Type B pancreatic cell (in vitro differentiated cells): Measurements from ENCODE around the gene MED12L. TPM values are rescaled to one million over a fixed set of nuclear protein-coding genes. Genes with fewer than 3 reads are reported as not detected.
"Not testable (repeated sequence)": the region's sequence is repeated elsewhere in the genome, so short reads cannot be mapped to it uniquely, and the experiment has no call there.

Source experiments
- DNase-seq: peaks from one replicate; pipeline ENCODE4 v3.0.0; 2021; ENCODE audit warnings: mixed read lengths; ENCODE audit not compliant: unreplicated experiment; ENCODE audit errors: extremely low spot score
- H3K27ac Mint-ChIP-seq: 2 replicates; pipeline ENCODE4 v1.8.0; 2021; ENCODE audit warnings: mild to moderate bottlenecking, mixed read lengths
- H3K27me3 Mint-ChIP-seq: 2 replicates; pipeline ENCODE4 v1.8.0; 2021; ENCODE audit warnings: mixed read lengths
- H3K36me3 Mint-ChIP-seq: 2 replicates; pipeline ENCODE4 v1.8.0; 2021; ENCODE audit warnings: mixed read lengths
- H3K4me1 Mint-ChIP-seq: one replicate; pipeline ENCODE4 v1.8.0; 2021; ENCODE audit warnings: mixed read lengths; ENCODE audit not compliant: unreplicated experiment
- H3K4me3 Mint-ChIP-seq: 2 replicates; pipeline ENCODE4 v1.8.0; 2021; ENCODE audit warnings: mild to moderate bottlenecking, mixed read lengths
- H3K9me3 Mint-ChIP-seq: 2 replicates; pipeline ENCODE4 v1.8.0; 2021; ENCODE audit warnings: mixed read lengths
- total RNA-seq: library from RNA; stranded (reverse); gene quantifications from 2 replicates; pipeline ENCODE4 v1.2.1, GENCODE V29; 2021; ENCODE audit warnings: low replicate concordance
- TF ChIP-seq, protein P1 (sequence below): fragments of 200-600 bp; sonication (generic); conservative IDR thresholded peaks from 2 replicates; pipeline ENCODE4 v1.5.0; 2021; ENCODE audit warnings: antibody characterized with exemption, mild to moderate bottlenecking

MED12L gene
- total RNA-seq, 1 donor from 2014 or later: 6.4 TPM

DNA sequence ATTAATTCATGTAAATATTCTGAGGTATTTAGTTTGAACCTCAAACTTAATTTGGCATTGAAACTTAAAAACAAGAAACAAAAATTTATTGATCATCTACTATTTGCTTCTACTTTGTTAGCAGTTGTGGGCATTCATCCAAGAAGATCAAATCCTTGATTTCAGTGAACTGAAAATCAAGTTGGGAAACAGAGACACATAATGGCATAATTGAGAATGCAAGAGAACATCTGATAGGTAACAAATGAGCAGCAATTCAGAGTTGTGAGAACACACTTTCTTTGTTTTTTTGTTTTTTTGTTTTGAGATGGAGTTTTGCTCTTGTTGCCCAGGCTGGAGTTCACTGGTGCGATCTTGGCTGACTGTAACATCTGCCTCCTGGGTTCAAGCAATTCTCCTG is 33.9 kb upstream of the MED12L start:
- Mint-ChIP-seq H3K4me1 (no peaks in the 10 kb centered on the region), H3K9me3 (no peaks in the 10 kb centered on the region), H3K4me3 (no peak overlapping the region), H3K36me3 (no peaks in the 10 kb centered on the region), H3K27me3 (peaks cover 7% of the 10 kb centered on the region), H3K27ac (no peak overlapping the region)
- TF ChIP-seq, protein P1, sequence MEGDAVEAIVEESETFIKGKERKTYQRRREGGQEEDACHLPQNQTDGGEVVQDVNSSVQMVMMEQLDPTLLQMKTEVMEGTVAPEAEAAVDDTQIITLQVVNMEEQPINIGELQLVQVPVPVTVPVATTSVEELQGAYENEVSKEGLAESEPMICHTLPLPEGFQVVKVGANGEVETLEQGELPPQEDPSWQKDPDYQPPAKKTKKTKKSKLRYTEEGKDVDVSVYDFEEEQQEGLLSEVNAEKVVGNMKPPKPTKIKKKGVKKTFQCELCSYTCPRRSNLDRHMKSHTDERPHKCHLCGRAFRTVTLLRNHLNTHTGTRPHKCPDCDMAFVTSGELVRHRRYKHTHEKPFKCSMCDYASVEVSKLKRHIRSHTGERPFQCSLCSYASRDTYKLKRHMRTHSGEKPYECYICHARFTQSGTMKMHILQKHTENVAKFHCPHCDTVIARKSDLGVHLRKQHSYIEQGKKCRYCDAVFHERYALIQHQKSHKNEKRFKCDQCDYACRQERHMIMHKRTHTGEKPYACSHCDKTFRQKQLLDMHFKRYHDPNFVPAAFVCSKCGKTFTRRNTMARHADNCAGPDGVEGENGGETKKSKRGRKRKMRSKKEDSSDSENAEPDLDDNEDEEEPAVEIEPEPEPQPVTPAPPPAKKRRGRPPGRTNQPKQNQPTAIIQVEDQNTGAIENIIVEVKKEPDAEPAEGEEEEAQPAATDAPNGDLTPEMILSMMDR: no peak
- no peak for DNase-seq

DNA sequence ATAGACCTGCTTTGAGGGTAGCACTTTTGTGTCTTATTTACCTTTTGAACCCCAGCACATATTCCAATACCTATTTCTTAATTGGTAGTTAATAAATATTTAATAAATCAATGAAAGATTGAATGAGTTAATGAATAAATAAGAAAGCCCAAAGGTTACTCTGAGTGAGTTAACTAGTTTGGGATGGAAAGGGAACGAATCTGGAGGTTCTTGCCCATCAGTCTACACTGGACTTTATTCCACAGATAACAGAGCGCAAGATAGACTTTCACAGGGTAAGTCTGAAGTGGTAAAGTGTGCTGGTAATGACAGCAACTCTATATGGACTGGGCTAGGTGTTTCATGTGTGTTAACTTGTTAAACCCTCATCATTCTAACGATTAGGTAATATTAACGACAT is 33.1 kb upstream of the MED12L start:
- DNase-seq: no peak
- no peaks in the 10 kb centered on the region for H3K4me1 Mint-ChIP-seq
- H3K36me3 Mint-ChIP-seq: no peaks in the 10 kb centered on the region
- no peak overlapping the region for H3K4me3 Mint-ChIP-seq
- no peaks in the 10 kb centered on the region for H3K9me3 Mint-ChIP-seq
- no peak overlapping the region for H3K27ac Mint-ChIP-seq
- peaks cover 7% of the 10 kb centered on the region for H3K27me3 Mint-ChIP-seq
- TF ChIP-seq, protein P1: no peak

DNA sequence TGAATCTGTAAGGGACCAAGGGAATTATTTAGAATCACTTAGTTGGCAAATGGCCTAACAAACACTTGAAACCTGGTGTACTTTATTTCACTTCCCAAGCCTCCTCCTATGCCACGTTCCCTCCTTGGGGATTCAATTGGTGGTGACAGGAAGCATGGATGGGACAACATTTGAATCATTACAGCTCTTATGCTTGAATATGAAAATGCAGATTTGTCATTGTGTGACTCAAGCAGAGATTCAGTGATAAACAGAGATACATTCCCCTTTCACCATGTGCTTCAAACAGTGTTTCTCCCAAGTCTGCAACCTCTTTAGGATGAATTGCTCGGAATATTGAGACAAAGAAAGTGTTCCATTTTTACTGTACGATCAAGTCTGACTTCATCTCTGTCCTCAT is 32.7 kb upstream of the MED12L start:
- TF ChIP-seq, protein P1: no peak
- Mint-ChIP-seq H3K9me3 (no peaks in the 10 kb centered on the region), H3K4me1 (no peaks in the 10 kb centered on the region), H3K36me3 (no peaks in the 10 kb centered on the region), H3K27ac (no peak overlapping the region), H3K4me3 (no peak overlapping the region), H3K27me3 (peaks cover 7% of the 10 kb centered on the region)
- no peak for DNase-seq

DNA sequence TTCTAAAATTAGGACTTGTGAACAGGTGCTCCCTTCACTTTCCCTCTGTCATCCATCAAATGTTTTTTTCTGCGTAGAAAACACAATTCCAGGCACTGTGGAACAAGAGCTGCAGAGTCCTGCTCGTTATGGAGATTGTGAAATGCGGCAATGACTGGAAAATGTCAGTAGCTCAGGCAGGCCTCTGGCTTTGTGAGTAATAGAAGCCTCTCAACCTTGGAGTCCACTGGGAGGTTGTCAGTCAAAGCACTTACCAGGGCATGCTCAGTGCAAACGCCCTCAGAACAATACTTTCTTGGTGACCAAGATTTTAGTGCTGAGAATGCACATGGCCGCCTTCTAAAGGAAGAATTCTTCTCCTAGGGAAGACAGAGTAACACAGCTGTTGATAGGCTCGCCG is 26.7 kb upstream of the MED12L start:
- Mint-ChIP-seq H3K4me3 (no peak overlapping the region), H3K4me1 (no peaks in the 10 kb centered on the region), H3K27ac (no peak overlapping the region), H3K36me3 (no peaks in the 10 kb centered on the region), H3K9me3 (peaks cover 5% of the 10 kb centered on the region), H3K27me3 (peaks cover 7% of the 10 kb centered on the region)
- TF ChIP-seq, protein P1: no peak
- DNase-seq: no peak

DNA sequence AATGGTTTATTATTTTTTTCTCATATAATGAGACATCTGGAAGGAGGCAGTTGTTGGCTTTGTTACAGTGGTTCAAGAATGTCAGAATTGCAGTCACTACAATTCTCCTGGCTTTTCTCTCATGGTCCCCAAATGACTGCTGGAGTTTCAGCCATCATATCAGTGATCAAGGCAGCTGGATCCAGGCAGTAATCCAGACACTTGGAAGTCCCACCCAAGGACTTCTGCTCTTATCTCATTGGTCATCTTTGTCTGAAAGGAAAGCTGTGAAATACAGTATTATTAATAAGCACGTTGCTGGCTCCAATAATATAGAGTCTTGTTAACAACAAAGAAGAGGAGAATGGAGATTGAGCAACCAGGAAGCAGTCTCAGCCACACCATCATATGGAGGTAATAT is 22.9 kb upstream of the MED12L start:
- peaks cover 5% of the 10 kb centered on the region for H3K9me3 Mint-ChIP-seq
- H3K27me3 Mint-ChIP-seq: no peaks in the 10 kb centered on the region
- no peak overlapping the region for H3K27ac Mint-ChIP-seq
- no peaks in the 10 kb centered on the region for H3K4me1 Mint-ChIP-seq
- no peaks in the 10 kb centered on the region for H3K36me3 Mint-ChIP-seq
- no peak for DNase-seq
- H3K4me3 Mint-ChIP-seq: no peak overlapping the region
- TF ChIP-seq, protein P1: no peak

DNA sequence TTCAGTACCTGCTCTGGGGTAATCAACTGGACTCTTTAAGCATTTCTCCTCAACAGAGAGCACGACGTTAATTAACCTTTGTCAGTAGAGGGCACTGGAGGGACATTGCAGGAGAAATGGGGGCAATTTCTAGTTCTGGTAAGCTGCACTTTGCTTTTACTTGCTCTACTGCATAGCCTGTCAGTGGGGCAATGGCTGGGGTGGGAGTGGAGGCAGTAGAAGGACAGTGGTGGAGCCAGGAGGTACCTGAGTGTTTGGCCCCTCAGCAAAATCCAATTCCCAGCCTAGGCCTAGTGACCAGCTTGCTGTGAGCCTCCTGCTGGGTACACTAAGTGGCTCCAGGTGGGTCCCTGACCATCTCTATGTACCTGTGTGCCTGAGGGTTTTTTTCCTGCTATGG is 18.3 kb upstream of the MED12L start:
- Mint-ChIP-seq H3K4me1 (no peaks in the 10 kb centered on the region), H3K27me3 (no peaks in the 10 kb centered on the region), H3K9me3 (no peaks in the 10 kb centered on the region), H3K36me3 (no peaks in the 10 kb centered on the region), H3K4me3 (no peak overlapping the region), H3K27ac (no peak overlapping the region)
- DNase-seq: no peak
- TF ChIP-seq, protein P1: peak; percentile 24

DNA sequence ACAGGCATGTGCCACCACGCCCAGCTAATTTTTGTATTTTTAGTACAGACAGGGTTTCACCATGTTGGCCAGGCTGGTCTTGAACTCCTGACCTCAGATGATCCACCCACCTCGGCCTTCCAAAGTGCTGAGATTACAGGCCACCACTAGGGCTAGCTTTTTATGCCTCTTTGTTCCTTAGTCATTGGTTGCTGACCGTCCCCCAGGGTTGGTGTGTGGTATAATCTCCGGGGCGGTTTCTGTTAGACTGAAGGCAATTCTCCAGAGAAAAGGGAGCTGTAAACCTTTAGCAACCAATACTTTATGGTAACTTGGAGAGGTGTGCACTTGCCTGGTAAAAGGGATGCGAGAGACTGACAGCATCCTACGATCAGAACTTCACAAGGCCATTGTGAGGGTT is 12.6 kb upstream of the MED12L start:
- H3K27ac Mint-ChIP-seq, H3K4me1 Mint-ChIP-seq: not testable (repeated sequence)

More for the DNA sequence above, 12.6 kb upstream of the MED12L start:
- DNase-seq, H3K4me3 Mint-ChIP-seq, H3K36me3 Mint-ChIP-seq, H3K27me3 Mint-ChIP-seq, H3K9me3 Mint-ChIP-seq: not testable (repeated sequence)
